KBM-7 (cell line): ENCODE measurements around the gene KCNJ12.
"Not testable (repeated sequence)": the region's sequence is repeated elsewhere in the genome, so short reads cannot be mapped to it uniquely, and the experiment has no call there.

Experiments
- DNase-seq: peaks from one replicate; pipeline ENCODE4 v3.0.0-alpha.2; 2015
- in situ Hi-C: fragments of 300-500 bp; cut with MboI; formaldehyde crosslinking; loops from 2 replicates; pipeline ENCODE4 v1.14.3; 2020; ENCODE audit warnings: low sequenced_read_pairs, low pct_unique_long_range_greater_than_20kb, mixed read lengths

KCNJ12 gene

GRCh38 chr17:21426876-21427275, 50.7 kb downstream of the KCNJ12 start:
- DNase-seq, in situ Hi-C loops: not testable (repeated sequence)

- DNase-seq, in situ Hi-C loops: not testable (repeated sequence)
These were observed 51.6 kb downstream of the KCNJ12 start for GRCh38 chr17:21427727-21428126.

- DNase-seq, in situ Hi-C loops: not testable (repeated sequence)
These were observed 52.7 kb downstream of the KCNJ12 start for GRCh38 chr17:21428752-21429424.

GRCh38 chr17:21429921-21430628, 53.9 kb downstream of the KCNJ12 start:
- in situ Hi-C loops, DNase-seq: not testable (repeated sequence)

- DNase-seq, in situ Hi-C loops: not testable (repeated sequence)
These were observed 57.8 kb downstream of the KCNJ12 start for GRCh38 chr17:21433971-21434370.

GRCh38 chr17:21434976-21435375, 58.8 kb downstream of the KCNJ12 start:
- DNase-seq, in situ Hi-C loops: not testable (repeated sequence)

GRCh38 chr17:21436481-21436880, 60.3 kb downstream of the KCNJ12 start:
- DNase-seq, in situ Hi-C loops: not testable (repeated sequence)

GRCh38 chr17:21436883-21437836, 61.0 kb downstream of the KCNJ12 start:
- in situ Hi-C loops, DNase-seq: not testable (repeated sequence)

GRCh38 chr17:21438316-21439014, 62.3 kb downstream of the KCNJ12 start:
- in situ Hi-C loops, DNase-seq: not testable (repeated sequence)

- in situ Hi-C loops, DNase-seq: not testable (repeated sequence)
These were observed 62.8 kb downstream of the KCNJ12 start for GRCh38 chr17:21439015-21439336.

GRCh38 chr17:21445091-21445650, 69.0 kb downstream of the KCNJ12 start:
- no peak for DNase-seq
- in situ Hi-C loops: no loop called here

GRCh38 chr17:21447552-21447951, 71.4 kb downstream of the KCNJ12 start:
- DNase-seq, in situ Hi-C loops: not testable (repeated sequence)

GRCh38 chr17:21449891-21450290, 73.7 kb downstream of the KCNJ12 start:
- in situ Hi-C loops: loop anchor here (25.0 kb wide), 1 partner anchor 313 kb away; the partner anchor contains the start of gene DHRS7B
- peak; percentile 12 for DNase-seq

- in situ Hi-C loops: loop anchor here (25.0 kb wide), 1 partner anchor 315 kb away; the partner anchor contains the start of gene DHRS7B
- DNase-seq: no peak
These were observed 75.8 kb downstream of the KCNJ12 start for GRCh38 chr17:21451975-21452374.

GRCh38 chr17:21452377-21453143, 76.4 kb downstream of the KCNJ12 start:
- in situ Hi-C loops: loop anchor here (25.0 kb wide), 1 partner anchor 315 kb away; the partner anchor contains the start of gene DHRS7B
- DNase-seq: peak; percentile 63

- in situ Hi-C loops: loop anchor here (25.0 kb wide), 1 partner anchor 316 kb away; the partner anchor contains the start of gene DHRS7B
These were observed 77.2 kb downstream of the KCNJ12 start for GRCh38 chr17:21453144-21453898.

GRCh38 chr17:21454006-21454405, 77.8 kb downstream of the KCNJ12 start:
- DNase-seq: not testable (repeated sequence)
- in situ Hi-C loops: loop anchor here (25.0 kb wide), 1 partner anchor 317 kb away; the partner anchor contains the start of gene DHRS7B

More at GRCh38 chr17:21453144-21453898, 77.2 kb downstream of the KCNJ12 start:
- no peak for DNase-seq
